Ovary (tissue), 9 donors: ENCODE measurements around the gene SMURF1. TPM values are rescaled to one million over a fixed set of nuclear protein-coding genes. Genes with fewer than 3 reads are reported as not detected.
"Not testable (repeated sequence)": the region's sequence is repeated elsewhere in the genome, so short reads cannot be mapped to it uniquely, and the experiment has no call there.

ENCODE experiments used
- DNase-seq, 5 donors: peaks; one replicate each; pipeline ENCODE4 v3.0.0-alpha.2; 2019 to 2020
- H3K27ac ChIP-seq, 2 donors: fragments of 200-600 bp; one replicate each; pipeline versions ENCODE4 v1.5.1 to v1.8.0; 2019 to 2022
- H3K27me3 ChIP-seq: fragments of 200-600 bp; one replicate; pipeline ENCODE4 v1.8.0; 2022
- H3K36me3 ChIP-seq: fragments of 200-600 bp; sonication (generic); one replicate; pipeline ENCODE4 v1.5.1; 2019
- H3K4me1 ChIP-seq: one replicate; pipeline ENCODE4 v1.8.1; 2013; ENCODE audit warnings: mild to moderate bottlenecking, moderate library complexity; ENCODE audit not compliant: insufficient read depth
- H3K4me3 ChIP-seq: fragments of 200-600 bp; sonication (generic); one replicate; pipeline ENCODE4 v1.5.1; 2017
- H3K9me3 ChIP-seq, 2 donors: fragments of 200-600 bp in 1 of 2; sonication (generic) in 1 of 2; one replicate each; pipeline versions ENCODE4 v1.5.1 to v1.8.1; 2013 to 2019; ENCODE audit warnings: mild to moderate bottlenecking in 1 of 2, moderate library complexity in 1 of 2
- CTCF ChIP-seq, 3 donors: fragments of 450-650 bp in 2 of 3; fragments of 200-600 bp in 1 of 3; IDR thresholded peaks; one replicate each; pipeline versions ENCODE4 v1.5.1 to v1.8.0; 2016 to 2022; ENCODE audit warnings: antibody characterized with exemption in 3 of 3, mild to moderate bottlenecking in 1 of 3
- EP300 ChIP-seq: sonication (generic); formaldehyde crosslinking; IDR thresholded peaks from one replicate; pipeline ENCODE4 v1.6.1; 2017; ENCODE audit warnings: antibody characterized with exemption
- POLR2A ChIP-seq: fragments of 450-650 bp; IDR thresholded peaks from one replicate; pipeline ENCODE4 v1.6.1; 2017; ENCODE audit warnings: antibody characterized with exemption, mild to moderate bottlenecking, moderate library complexity
- WGBS, 3 donors: extraction: QIAGEN DNeasy Blood & Tissue Kit in 1 of 3; methylation state at CpG; one replicate each; pipeline versions ENCODE4 v1.1.5 to v1.1.7; 2013 to 2017; 5-methylcytosine and 5-hydroxymethylcytosine counted together
- intact Hi-C, 4 donors: fragments of 100-400 bp; cut with DNase I; formaldehyde crosslinking; loops; one replicate each; pipeline versions ENCODE4 v1.11.0 to v1.15.1; 2022 to 2023
- polyA plus RNA-seq, 2 donors: library from polyadenylated mRNA; stranded (reverse); fragments of 200-250 nt in 1 of 2; fragments of 350-450 nt in 1 of 2; fragmentation: Illumina TruSeq in 1 of 2; extraction: RNeasy Lipid Tissue Mini Kit (QIAGEN cat#74804) in 1 of 2; gene quantifications; one replicate each; pipeline ENCODE4 v1.2.3, GENCODE V29; 2013 to 2014
- total RNA-seq, 7 donors: library from RNA; depleted of rRNA in 2 of 7; stranded (reverse); fragments of >200 nt in 2 of 7; fragmentation: NEBNext Ultra II Directional in 3 of 7; extraction: Animal tissue kit (Norgen Biotek cat#: 25700) in 3 of 7; gene quantifications; one replicate each; pipeline versions ENCODE4 v1.1.0 to v1.2.4, GENCODE V29; 2016 to 2023
- donor health status: DM: no; HTN: no; CAD: no; lungs with moderate emphysema.
- donor health status: DM: no; HTN: no; CAD: no.
- donor health status: Bipolar disorder and iron deficiency.
- donor health status: DM: yes; HTN: yes; CAD: no.
- donor health status: DM: no; HTN: no; CAD: no.
- donor health status: DM: yes; HTN: yes; CAD: no.

The SMURF1 gene
- total and polyA plus RNA-seq, 9 donors = 15.1 to 40.3 (median 27.2) TPM

- no peak for DNase-seq
- intact Hi-C loops = loop anchor here in 2 of 4 donors (5.0 to 10.0 kb wide), 2 partner anchors 101 to 268 kb away; no protein-coding TSS in a partner anchor
These were observed 97.2 kb downstream of the SMURF1 start for GRCh38 chr7:99046722-99047121.

GRCh38 chr7:99046262-99046661 is 97.6 kb downstream of the SMURF1 start:
- not testable (repeated sequence) for H3K4me1 ChIP-seq, H3K9me3 ChIP-seq, H3K36me3 ChIP-seq, H3K4me3 ChIP-seq, DNase-seq, H3K27me3 ChIP-seq, H3K27ac ChIP-seq
- WGBS, 3 donors = 84 to 89% (median 85%) methylated on average over 14 of the region's 14 CpGs
- intact Hi-C loops = loop anchor here in 2 of 4 donors (5.0 to 10.0 kb wide), 2 partner anchors 101 to 269 kb away; no protein-coding TSS in a partner anchor

More at GRCh38 chr7:99046722-99047121, 97.2 kb downstream of the SMURF1 start:
- WGBS, 3 donors = 86 to 90% (median 87%) methylated on average over 8 of the region's 8 CpGs
- no peaks in the 10 kb centered on the region for H3K4me1 ChIP-seq
- no peaks in the 10 kb centered on the region for H3K36me3 ChIP-seq
- no peaks in the 10 kb centered on the region for H3K27me3 ChIP-seq
- no peak overlapping the region for H3K27ac ChIP-seq
- H3K9me3 ChIP-seq = no peaks in the 10 kb centered on the region
- no peak overlapping the region for H3K4me3 ChIP-seq
- no peak for TF ChIP-seq EP300
- TF ChIP-seq POLR2A = no peak
- no peak for TF ChIP-seq CTCF (IDR thresholded peaks at IDR 0.05)

GRCh38 chr7:99044858-99045257 is 99.0 kb downstream of the SMURF1 start:
- H3K4me1 ChIP-seq, H3K4me3 ChIP-seq, H3K36me3 ChIP-seq, H3K27ac ChIP-seq, H3K27me3 ChIP-seq, DNase-seq, H3K9me3 ChIP-seq: not testable (repeated sequence)
- intact Hi-C loops = loop anchor here (5.0 to 10.0 kb wide), 4 partner anchors 97 to 270 kb away; partner anchors contain the start of gene SMURF1 (in 2 of the 4)
- 91 to 95% (median 92%) methylated on average over 3 of the region's 3 CpGs for WGBS, 3 donors

GRCh38 chr7:99042957-99043356 is 101.0 kb downstream of the SMURF1 start:
- no peak for TF ChIP-seq EP300
- peak overlapping the region in 1 of 2 donors; percentile 1 for H3K27ac ChIP-seq
- intact Hi-C loops = loop anchor here in 3 of 4 donors (5.0 to 10.0 kb wide), 3 partner anchors 99 to 272 kb away; partner anchors contain the start of gene SMURF1 (in 2 of the 3)
- H3K4me1 ChIP-seq = no peaks in the 10 kb centered on the region
- no peaks in the 10 kb centered on the region for H3K9me3 ChIP-seq
- DNase-seq = no peak
- WGBS, 3 donors = 16 to 26% (median 17%) methylated on average over 5 of the region's 5 CpGs
- H3K36me3 ChIP-seq = no peaks in the 10 kb centered on the region
- H3K4me3 ChIP-seq = no peak overlapping the region
- H3K27me3 ChIP-seq = no peaks in the 10 kb centered on the region

GRCh38 chr7:99041526-99041925 is 102.4 kb downstream of the SMURF1 start:
- Histone ChIP-seq H3K27me3 (no peaks in the 10 kb centered on the region), H3K27ac (no peak overlapping the region), H3K36me3 (no peaks in the 10 kb centered on the region), H3K4me3 (no peak overlapping the region), H3K9me3 (no peaks in the 10 kb centered on the region), H3K4me1 (no peaks in the 10 kb centered on the region)
- 66 to 67% (median 66%) methylated on average over 11 of the region's 11 CpGs for WGBS, 3 donors
- DNase-seq = peak in 1 of 5 donors; percentile 44
- no peak for TF ChIP-seq CTCF (IDR thresholded peaks at IDR 0.05)
- TF ChIP-seq POLR2A = no peak
- TF ChIP-seq EP300 = no peak
- intact Hi-C loops = loop anchor here in 3 of 4 donors (5.0 to 10.0 kb wide), 3 partner anchors 101 to 273 kb away; partner anchors contain the start of gene SMURF1 (in 2 of the 3)
